NCI-H345 (cell line): ENCODE results near the gene ACYP2.
A peak's percentile ranks its signal among the peaks of the same experiment; 100 is the strongest.
"Not testable (repeated sequence)": the region's sequence is repeated elsewhere in the genome, so short reads cannot be mapped to it uniquely, and the experiment has no call there.

Source experiments
- DNase-seq: peaks from one replicate; lab custom pipeline; 2025; lab: John Stamatoyannopoulos, UW

The ACYP2 gene

DNA sequence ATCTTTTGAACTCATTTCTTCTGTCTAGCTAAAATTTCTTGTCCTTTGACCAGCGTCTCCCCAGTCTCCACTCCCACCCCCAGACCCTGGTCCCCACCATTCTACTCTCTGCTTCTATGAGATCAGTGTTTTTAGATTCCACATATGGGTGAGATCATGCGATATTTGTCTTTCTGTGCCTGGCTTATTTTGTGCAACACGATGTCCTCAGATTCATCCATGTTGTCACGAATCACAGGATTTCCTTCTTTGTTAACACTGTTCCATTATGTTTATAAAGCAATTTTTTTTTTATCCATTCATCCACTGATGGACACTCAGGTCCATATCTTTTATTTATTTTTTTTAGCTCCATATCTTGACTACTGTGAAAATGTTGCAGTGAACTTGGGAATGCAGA lies 16.0 kb upstream of the ACYP2 start:
- no peak for DNase-seq

DNA sequence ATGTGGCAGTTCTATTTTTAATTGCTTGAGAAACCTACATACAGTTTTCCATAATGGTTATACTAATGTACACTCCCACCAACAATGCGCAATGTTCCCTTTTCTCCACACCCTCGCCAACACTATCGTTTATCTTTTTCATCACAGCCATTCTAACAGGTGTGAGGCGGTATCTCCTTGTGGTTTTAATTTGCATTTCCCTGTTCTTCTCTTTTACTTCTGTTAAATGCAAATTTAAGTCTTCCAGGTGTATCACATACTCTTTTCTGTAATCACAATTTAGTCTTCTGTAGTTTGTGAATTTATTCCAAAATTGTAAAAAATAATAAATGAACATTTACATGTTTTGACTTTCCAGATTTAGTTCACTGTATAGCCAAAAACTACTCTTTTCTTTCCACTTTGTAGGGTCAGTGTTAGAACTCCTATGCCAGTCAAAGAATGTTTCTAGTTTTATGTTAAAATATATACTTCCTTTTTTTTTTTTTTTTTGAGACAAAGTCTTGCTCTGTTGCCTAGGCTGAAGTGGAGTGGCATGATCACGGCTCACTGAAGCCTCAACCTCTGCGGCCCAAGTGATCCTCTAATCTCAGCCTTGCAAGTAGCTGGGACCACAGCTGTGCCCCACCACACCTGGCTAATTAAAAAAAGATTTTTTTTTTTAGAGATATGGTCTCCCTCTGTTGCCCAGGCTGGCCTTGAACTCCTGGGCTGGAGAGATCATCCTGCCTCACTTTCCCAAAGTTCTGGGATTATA lies 15.4 kb upstream of the ACYP2 start:
- DNase-seq: no peak

DNA sequence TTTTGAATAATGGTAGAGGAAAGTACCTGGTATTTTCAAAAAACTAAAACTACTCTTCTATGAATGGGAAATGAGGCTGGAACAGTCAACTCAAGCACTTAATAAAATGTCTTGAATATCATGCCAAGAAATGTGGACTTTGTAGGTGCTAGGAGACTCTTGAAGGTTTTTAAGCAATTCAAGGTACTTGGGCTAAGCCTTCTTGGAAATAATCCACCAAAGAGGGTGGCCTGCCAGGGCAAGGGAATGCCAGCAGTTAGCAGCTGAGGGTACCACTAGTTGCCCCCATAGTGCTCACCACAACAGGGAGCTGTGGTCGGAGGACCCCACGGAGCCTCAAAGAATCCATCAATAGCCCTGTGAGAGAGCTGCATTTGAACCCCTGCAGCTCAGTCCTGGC lies 14.6 kb upstream of the ACYP2 start:
- no peak for DNase-seq

DNA sequence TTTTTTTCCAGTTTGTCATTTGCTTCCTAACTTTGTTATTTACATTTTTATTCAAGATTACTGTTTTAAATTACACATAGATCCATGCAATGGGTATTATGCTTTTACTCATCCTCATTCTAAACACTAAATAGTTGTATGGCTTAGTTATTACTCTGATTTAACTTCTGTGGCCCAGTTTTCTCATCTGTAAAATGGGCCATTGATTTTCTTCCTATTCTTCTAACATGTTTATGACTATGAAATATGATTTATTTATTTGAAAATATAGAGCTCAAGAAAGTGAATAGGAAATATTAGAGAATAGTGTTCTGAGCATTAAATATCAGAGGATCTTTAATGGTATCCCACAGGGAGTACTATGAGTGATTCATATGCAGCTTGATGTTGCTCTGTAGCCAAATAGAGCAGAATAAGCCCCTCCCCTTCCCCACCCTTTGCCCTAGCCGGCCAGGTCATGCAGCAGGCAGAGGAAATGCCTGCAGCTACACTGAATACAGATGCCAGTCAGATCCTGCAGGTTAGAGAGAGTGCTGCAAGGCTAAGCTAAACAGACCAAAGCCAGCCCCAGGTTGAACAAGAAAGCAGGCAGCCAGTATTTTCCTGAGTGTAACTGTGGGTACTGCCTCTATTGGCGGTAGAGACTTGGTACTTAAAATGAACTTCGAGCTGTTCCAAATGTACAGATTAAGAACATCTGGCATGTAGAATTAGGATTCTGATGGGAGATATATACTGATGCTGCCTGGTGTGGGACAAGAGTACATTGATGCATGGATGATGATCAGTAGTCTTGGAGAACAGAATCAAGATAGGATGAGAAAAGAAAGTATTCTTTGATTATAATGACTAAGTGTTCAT lies 11.7 kb upstream of the ACYP2 start:
- no peak for DNase-seq

DNA sequence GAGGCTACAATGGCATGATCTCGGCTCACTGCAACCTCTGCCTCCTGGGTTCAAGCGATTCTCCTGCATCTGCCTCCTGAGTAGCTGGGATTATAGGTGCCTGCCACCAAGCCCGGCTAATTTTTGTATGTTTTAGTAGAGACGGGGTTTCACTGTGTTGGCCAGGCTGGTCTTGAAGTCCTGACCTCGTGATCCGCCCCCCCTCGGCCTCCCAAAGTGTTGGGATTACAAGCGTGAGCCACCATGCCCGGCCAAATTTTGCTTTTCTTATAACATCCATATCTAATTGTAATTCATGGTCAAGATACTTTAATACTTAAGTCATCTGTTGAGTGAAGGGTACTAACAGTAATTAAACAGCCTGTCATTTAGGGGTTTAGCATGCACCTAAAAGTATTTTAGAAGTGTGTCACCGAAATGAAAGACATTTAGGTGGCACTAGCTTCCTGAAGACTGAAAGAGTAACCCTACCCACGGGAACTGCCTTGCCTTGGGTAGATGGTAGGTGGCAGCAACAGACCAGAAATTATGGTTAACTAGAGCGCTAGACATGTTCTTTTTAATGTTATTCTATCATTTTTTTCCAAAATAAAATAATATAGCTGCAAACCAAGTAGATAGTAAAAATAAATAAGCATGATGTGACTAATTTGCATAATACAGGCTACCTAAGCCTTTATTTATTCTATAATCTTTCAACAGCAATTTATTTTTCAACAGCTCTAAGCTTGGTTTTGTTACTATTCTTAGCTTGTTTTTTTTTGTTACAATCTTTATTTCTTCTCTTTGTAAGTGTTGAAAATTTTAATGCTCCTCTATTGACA lies 8.6 kb upstream of the ACYP2 start:
- DNase-seq: peak; percentile 20

DNA sequence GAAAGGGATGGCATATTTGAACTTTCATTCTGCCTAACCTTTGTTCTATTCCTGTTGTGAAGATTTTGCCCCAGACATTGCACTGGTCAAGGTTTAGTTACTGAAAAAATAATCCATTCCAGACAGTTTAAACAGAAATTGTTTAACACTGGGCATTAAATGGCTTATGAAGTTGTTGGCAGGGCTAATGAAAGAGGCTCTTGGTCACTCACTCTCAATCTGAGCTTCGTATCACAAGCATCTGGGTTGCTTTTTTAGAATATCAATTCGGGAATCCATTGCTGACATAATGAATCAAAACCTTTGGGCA lies 8.0 kb upstream of the ACYP2 start:
- no peak for DNase-seq

DNA sequence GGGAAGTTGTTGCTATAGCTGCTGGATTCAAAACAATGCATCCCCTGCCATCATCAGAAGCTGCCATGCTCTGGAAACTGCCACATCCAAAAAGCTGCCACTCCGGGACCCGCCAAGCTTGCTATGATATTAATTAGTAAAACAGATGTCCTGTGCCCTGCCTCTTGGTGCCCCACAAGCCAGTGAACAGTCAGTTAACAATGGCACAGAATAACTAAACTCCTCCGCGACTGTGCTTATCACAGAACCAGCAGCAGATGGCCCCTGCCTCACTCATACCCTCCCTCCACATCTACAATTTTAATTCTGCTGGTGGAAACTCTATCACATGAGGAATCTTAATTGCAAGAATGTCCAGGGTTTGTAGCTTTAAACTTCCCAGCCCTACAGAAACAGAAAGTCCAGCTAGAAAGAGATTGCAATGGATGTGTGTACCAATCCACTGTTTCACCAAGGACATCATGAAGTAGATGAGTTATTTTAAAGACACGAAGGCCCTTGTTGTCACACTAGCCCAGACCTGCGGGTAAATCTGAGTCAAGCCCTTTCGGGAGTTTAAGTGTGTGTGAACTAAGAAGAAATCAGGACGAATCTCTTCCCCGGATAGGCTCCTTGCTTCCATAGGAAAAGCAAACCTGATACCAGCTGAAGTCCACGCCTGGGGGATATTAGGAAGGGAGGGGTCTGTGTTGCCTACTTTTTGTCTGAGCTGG lies 7.4 kb upstream of the ACYP2 start:
- DNase-seq: no peak

DNA sequence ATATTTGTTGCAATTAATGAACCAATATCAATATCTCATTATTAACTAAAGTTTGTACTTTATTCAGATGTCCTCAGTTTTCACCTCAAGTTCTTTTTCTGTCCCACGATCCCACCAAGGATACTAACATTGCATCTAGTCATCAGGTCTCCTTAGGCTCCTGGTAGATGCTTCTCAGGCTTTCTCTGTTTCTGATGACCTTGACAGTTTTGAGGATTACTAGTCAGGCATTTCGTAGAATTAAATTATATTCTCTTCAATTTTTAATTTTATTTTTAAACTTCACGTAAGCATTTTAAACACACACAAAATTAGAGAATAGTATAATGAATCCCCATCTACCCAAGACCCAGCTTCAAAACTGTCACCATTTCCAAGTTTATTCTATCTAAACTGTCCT lies 5.6 kb upstream of the ACYP2 start:
- no peak for DNase-seq

DNA sequence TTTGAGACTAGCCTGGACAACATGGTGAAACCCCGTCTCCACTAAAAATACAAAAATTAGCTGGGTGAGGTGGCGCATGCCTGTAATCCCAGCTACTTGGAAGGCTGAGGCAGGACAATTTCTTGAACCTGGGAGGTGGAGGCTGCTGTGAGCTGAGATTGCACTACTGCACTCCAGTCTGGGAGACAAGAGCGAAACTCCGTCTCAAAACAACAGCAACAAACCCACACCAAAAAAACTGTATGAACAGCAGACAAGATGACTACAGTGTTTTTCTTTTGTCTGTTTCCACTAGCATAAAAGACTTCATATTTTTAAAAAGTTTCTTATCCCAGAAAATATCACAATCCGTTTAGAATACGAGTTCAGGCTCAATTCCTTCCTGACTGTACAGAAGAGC lies 936 bp upstream of the ACYP2 start:
- DNase-seq: not testable (repeated sequence)

DNA sequence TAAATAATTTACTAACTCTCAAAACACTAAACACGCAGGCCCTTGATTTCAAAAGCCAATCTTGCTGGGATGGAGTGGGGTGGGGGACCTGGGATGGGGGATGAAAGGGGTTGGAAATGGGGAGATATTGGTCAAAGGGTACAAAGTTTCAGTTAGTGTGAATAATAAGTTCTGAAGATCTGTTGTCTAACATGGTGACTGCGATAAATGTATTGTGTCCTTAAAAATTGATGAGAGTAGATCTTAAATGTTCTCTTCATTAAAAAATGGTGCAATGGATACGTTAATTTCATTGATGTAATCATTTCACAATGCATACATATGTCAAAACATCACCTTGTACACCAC lies 505 bp upstream of the ACYP2 start:
- no peak for DNase-seq

DNA sequence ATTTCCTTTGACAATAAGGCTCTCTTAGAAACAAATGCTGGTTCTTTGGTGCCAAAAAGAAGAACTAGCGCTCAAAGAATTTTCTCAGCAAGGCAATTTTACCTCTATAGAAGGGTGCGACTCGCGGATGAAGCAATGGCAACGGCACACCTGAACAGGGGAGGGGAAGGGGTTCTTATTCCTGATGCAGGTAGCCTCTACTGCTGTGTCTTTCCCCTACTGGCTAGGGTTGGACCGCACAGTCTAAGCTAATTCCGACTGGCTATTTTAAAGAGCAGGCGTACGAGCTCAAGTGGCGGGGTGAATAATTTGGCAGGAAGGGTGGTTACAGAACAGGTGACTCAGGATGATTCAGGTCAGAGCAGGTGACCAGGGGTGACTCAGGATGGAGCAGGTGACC lies 1.2 kb downstream of the ACYP2 start:
- not testable (repeated sequence) for DNase-seq

DNA sequence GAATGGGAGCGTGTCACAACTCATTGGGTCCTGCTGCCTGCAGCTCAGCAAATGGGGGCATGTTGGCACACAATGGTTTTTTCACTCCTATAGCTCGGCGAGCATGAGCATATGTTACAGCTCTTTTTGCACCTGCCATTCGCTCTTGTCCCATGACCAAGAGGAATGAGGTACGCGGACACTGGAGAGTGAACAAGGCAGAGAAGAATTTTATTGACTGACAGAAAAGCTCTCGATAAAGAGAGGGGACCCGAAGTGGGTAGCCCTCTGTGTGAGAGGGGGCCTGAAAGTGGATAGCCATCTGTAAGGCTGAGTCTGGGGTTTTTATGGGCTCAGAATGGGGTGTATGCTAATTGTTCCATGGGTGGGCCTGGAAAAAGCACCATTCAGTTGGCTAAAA lies 5.5 kb downstream of the ACYP2 start:
- DNase-seq: no peak

DNA sequence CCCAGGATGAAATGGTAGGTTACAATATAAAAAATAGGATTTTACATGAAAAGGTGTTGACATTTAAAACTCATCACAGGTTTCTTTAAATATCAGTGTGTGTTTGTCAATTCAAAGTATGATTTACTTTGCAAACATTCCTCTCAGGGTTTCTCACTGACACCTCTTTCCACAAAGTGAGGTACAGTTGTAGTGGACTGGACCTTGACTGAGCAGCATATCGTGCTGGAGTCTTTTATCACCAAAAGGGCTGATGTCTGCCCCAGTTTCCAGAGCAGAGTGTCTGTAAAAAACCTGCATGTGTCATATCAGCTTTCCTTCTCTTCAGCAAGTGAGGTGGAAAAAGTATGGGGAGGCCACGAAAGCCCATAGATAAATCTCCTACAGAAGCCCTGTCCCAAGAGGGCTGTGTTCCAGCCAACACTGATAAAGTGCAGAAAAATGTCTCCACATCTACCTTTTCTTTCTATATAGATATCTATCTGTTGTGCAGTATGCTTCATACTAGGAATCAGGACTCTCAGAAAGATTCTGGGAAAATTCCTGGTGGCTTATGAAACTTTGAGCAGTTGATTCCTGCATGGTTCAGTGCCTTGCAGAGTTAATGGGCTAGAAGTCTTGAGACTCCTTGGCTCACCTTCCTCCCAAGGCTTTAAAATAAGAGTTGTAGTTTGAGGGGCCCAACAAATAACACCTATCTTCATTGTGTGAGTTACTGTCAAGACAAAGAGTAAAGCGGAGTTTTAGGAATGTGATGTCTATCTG lies 6.9 kb downstream of the ACYP2 start:
- no peak for DNase-seq

DNA sequence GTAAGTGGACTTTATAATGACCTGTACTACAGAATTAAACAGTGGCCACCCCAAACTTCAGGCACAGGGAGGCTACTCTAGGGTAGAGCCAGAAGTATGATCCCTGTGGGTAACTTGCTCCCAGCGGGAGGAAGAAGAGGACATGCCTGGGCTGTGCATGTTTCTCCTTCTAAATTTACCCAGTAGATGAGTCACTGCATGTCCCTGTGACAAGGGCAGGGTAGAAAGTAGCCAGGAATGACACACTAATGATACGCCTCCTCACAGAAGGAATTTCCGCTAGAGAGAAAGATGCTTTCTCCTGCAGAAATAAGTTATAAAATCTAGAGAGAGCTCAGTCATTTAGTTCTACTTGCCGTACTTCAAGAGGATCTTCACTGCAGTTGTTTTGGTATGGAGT lies 7.5 kb downstream of the ACYP2 start:
- DNase-seq: no peak

DNA sequence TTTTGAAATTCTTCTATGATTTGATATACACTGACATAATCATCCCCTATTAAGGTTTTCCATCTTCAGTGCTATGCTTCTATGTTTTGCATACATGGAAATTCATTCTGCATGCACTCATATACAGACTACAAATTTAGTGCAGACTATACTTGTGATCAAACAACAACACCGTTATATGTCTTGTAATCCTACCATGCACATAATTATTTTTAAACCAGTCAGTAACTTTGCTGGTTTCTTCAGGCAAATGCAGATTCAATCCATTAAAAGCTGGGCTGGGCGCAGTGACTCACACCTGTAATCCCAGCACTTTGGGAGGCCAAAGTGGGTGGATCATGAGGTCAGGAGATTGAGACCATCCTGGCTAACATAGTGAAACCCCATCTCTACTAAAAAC lies 11.8 kb downstream of the ACYP2 start:
- DNase-seq: not testable (repeated sequence)

DNA sequence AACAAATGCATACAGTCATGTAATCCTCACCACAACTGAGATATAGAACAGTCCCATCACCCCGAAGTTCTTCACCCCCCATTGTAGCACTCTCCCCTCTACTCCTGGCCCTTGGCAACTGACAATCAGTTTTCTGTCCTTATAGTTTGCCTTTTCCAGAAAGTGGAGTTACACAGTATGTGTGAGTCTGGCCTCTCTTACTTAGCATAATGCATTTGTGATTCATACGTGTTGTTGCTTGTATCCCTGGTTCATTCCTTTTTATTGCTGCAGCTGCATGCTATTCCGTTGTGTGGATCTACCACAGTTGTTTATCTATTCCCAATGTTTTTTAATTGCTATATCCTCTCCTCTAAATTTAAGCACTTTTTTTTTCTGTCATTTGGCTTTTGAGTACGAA lies 17.6 kb downstream of the ACYP2 start:
- DNase-seq: no peak

DNA sequence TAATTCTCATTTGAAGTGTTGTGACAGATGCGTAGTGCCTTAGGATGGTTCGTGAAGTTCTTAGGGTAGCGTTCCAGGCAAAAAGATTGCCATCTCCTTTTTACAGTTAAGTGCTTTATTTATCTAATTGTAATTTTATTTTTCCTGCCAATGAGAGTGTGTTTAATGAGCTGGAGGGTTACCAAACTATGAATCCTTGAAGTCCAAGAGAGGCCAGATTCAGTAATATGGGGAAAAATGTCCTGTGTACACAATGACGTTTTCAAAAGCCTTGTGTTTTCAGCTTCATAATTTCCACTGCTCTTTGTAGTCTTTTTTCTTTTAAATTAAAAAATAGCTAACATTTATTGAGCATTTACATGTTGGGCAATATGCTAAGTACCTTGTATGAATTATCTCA lies 23.8 kb downstream of the ACYP2 start:
- no peak for DNase-seq

DNA sequence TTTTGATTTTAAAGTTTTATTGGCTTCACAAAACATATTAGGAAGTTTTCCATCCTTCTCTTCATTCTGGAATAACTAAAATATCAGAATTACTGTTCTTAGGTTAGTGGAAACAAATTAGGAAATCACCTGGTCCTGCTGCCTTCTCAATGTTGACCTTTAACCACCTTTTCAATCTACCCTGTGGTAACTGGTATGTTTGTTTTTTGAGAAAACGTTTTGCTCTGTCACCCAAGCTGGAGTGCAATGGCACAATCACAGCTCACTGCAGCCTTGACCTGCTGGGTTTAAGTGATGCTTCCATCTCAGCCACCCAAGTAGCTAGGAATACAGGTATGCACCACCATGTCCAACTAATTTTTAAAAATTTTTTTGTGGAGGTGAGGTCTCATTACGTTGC lies 28.4 kb downstream of the ACYP2 start:
- DNase-seq: no peak

DNA sequence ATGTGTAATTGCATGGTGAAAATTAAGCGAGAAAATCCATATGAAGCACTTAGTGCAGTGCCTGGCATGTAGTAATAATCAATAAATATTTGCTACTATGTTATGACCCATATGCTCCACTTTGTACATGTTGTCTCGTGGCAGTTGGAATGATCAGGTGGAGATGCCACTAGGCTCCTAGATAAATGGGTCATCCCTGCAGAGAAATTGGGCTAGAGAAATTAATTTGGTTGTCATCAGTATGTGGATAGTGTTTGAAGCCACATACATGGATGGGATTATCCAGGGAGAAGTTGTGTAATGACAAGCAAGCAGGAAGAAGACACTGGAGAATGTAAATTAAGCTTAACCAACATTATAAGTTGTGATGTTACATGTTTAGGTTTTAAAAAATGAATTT lies 33.0 kb downstream of the ACYP2 start:
- no peak for DNase-seq

DNA sequence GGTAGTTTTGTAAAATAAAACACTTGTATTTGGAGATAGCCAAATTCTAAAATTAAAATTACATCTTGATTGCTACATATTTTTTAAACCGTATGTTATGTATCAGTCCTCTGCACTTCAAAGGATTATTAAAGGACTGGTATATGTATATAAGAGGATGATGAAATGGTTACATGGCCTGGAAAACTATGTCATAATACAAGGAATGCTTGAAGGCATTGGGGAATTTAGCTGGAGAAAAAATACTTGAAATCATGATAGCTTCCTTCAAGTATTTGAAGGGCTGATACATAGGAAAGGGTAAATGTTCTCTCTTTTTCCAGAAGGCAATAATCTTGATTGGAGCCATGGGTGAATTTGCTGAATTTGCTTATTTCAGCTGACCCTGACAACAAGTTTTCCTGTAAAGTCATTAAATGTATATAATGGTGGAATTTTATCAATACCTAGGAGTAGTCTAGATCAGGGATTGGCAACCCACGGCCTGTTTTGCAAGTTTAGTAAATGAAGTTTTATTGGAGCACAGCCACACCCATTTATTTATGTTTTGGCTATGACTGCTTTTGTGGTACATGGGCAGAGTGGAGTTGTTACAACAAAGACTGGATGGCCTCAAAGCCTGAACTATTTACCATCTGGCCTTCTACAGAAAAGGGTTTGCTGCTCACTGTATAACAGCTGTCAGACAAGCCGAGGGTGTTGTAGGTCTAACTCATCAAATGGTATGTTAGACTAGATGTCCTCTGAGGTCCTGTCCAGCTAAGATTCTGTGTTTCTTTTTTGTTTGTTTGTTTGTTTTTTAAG lies 34.4 kb downstream of the ACYP2 start:
- DNase-seq: no peak

DNA sequence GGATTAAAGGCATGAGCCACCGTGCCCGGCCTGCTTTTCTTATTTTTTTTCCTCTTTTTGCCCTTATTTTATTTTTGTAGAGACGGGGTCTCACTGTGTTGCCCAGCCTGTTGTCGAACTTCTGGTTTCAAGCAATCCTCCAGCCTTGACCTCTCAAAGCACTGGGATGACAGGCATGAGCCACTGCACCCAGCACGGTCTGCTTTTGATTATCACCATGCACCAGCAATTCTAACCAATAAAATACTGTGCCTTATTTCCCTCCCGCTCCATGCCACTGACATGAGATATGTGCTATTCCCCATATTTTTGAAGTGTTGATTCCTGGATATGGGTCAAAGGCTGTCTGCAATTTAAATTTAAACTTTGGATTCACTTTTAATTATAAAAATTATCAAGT lies 42.9 kb downstream of the ACYP2 start:
- no peak for DNase-seq
